Measurements from ENCODE around the gene IRX3.

IRX3 gene

DNA sequence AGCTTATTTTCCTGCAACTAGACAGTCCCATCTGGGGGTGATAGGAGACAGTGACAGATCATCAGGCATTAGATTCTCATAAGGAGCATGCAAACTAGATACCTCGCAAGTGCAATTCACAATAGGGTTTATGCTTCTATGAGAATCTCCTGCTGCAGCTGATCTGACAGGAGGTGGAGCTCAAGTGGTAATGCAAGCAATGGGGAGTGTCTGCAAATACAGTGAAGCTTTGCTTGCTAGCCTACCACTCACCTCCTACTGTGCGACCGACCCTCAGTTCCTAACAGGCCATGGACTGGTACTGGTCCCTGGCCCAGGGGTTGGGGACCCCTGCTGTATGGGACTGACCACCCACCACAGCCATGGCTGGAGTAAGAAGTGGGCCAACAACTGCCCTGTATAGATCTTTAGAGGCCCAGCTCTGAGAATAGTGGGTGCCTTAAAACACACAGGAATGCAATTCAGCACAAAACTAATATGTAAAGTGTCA, 26.0 kb upstream of the IRX3 start:
- H3K4me3 ChIP-seq (ENCODE audit: low read depth, low read length), result no peak overlapping the region
- no peak overlapping the region for H2AFZ ChIP-seq
- no peak for TF ChIP-seq CTCF (IDR thresholded peaks at IDR 0.05)
- no peak overlapping the region for H3K27ac ChIP-seq
- H3K4me2 ChIP-seq (ENCODE audit: low read length), result no peak overlapping the region
- no peak overlapping the region for H3K9ac ChIP-seq
- H3K9me3 ChIP-seq (ENCODE audit: control insufficient read depth, low read length), result no peaks in the 10 kb centered on the region
- H3K4me1 ChIP-seq, result no peaks in the 10 kb centered on the region
- H3K36me3 ChIP-seq (ENCODE audit: control insufficient read depth, insufficient read depth, low read length), result no peaks in the 10 kb centered on the region
- no peaks in the 10 kb centered on the region for H3K79me2 ChIP-seq
- no peaks in the 10 kb centered on the region for H3K27me3 ChIP-seq (ENCODE audit: control insufficient read depth, insufficient read depth, low read length)

DNA sequence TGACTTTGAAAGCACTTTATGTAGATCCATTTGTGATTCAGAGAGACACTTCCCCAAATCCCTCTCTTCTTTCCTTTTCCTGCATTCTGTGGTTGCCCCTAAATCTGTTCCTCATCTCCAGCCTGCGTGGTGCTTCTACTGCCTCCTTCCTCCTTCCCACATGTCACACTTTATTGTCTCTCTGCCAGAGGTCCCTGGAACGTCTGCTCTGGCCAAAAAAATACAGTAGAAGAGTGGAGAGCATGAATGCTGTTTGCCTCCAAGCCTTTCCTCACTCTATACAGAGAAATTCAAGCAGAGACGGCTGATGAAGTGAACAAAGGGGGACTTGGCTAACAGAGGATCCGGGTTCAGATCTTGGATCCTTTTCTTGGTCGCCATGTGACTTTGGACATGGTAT, 22.8 kb upstream of the IRX3 start:
- no peaks in the 10 kb centered on the region for H3K9me3 ChIP-seq (ENCODE audit: control insufficient read depth, low read length)
- no peak overlapping the region for H2AFZ ChIP-seq
- H3K27ac ChIP-seq, result no peak overlapping the region
- no peak for TF ChIP-seq CTCF (IDR thresholded peaks at IDR 0.05)
- H3K9ac ChIP-seq, result no peak overlapping the region
- H3K4me2 ChIP-seq (ENCODE audit: low read length), result no peak overlapping the region
- no peak overlapping the region for H3K4me3 ChIP-seq (ENCODE audit: low read depth, low read length)
- no peaks in the 10 kb centered on the region for H3K36me3 ChIP-seq (ENCODE audit: control insufficient read depth, insufficient read depth, low read length)
- H3K27me3 ChIP-seq (ENCODE audit: control insufficient read depth, insufficient read depth, low read length), result no peaks in the 10 kb centered on the region
- no peaks in the 10 kb centered on the region for H3K79me2 ChIP-seq
- no peaks in the 10 kb centered on the region for H3K4me1 ChIP-seq

DNA sequence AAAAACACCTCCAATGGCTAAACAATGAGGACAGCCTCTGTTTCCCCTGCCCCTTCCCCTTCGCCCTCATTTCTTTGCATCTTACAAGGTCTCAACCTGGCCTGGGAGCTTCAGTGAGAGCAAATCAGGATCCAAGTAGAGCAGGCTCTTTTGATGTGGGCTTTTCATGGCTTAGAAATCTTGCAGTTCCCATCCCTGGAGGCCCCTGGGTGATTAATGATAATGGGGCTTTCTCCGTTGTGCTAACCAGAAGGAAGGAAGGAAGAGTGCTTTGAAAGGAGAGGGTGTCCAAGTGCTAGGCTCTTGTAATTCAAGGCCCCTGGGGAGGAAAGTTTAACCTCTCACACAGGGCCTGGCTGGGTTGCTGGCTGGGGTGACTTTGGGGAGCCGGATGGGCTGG, 18.5 kb upstream of the IRX3 start:
- no peak overlapping the region for H3K4me3 ChIP-seq (ENCODE audit: low read depth, low read length)
- H3K9ac ChIP-seq, result no peak overlapping the region
- no peaks in the 10 kb centered on the region for H3K4me1 ChIP-seq
- no peak overlapping the region for H3K27ac ChIP-seq
- no peaks in the 10 kb centered on the region for H3K79me2 ChIP-seq
- H3K27me3 ChIP-seq (ENCODE audit: control insufficient read depth, insufficient read depth, low read length), result no peaks in the 10 kb centered on the region
- H3K4me2 ChIP-seq (ENCODE audit: low read length), result no peak overlapping the region
- TF ChIP-seq CTCF (IDR thresholded peaks at IDR 0.05), result no peak
- no peaks in the 10 kb centered on the region for H3K9me3 ChIP-seq (ENCODE audit: control insufficient read depth, low read length)
- H2AFZ ChIP-seq, result no peak overlapping the region
- H3K36me3 ChIP-seq (ENCODE audit: control insufficient read depth, insufficient read depth, low read length), result no peaks in the 10 kb centered on the region

GRCh38 chr16:54303613-54304012, 17.0 kb upstream of the IRX3 start:
- TF ChIP-seq CTCF (IDR thresholded peaks at IDR 0.05), result no peak
- no peak overlapping the region for H3K27ac ChIP-seq

GRCh38 chr16:54297154-54297553, 10.6 kb upstream of the IRX3 start:
- H3K4me2 ChIP-seq (ENCODE audit: low read length), result no peak overlapping the region
- no peaks in the 10 kb centered on the region for H3K4me1 ChIP-seq
- H3K36me3 ChIP-seq (ENCODE audit: control insufficient read depth, insufficient read depth, low read length), result no peaks in the 10 kb centered on the region
- H3K79me2 ChIP-seq, result no peaks in the 10 kb centered on the region
- no peaks in the 10 kb centered on the region for H3K27me3 ChIP-seq (ENCODE audit: control insufficient read depth, insufficient read depth, low read length)
- H3K9me3 ChIP-seq (ENCODE audit: control insufficient read depth, low read length), result no peaks in the 10 kb centered on the region
- no peak for TF ChIP-seq CTCF (IDR thresholded peaks at IDR 0.05)
- H3K9ac ChIP-seq, result no peak overlapping the region
- H2AFZ ChIP-seq, result no peak overlapping the region
- no peak overlapping the region for H3K4me3 ChIP-seq (ENCODE audit: low read depth, low read length)
- no peak overlapping the region for H3K27ac ChIP-seq

More at GRCh38 chr16:54303613-54304012, 17.0 kb upstream of the IRX3 start:
- Histone ChIP-seq H3K27me3 (ENCODE audit: control insufficient read depth, insufficient read depth, low read length) (no peaks in the 10 kb centered on the region), H3K79me2 (no peaks in the 10 kb centered on the region), H3K4me3 (ENCODE audit: low read depth, low read length) (no peak overlapping the region), H3K4me2 (ENCODE audit: low read length) (no peak overlapping the region), H3K36me3 (ENCODE audit: control insufficient read depth, insufficient read depth, low read length) (no peaks in the 10 kb centered on the region), H3K4me1 (no peaks in the 10 kb centered on the region), H2AFZ (no peak overlapping the region), H3K9ac (no peak overlapping the region), H3K9me3 (ENCODE audit: control insufficient read depth, low read length) (no peaks in the 10 kb centered on the region)

Measured in parathyroid adenoma (tissue), 2 donors.